ENCODE results near the gene TRABD2B.

The TRABD2B gene

DNA sequence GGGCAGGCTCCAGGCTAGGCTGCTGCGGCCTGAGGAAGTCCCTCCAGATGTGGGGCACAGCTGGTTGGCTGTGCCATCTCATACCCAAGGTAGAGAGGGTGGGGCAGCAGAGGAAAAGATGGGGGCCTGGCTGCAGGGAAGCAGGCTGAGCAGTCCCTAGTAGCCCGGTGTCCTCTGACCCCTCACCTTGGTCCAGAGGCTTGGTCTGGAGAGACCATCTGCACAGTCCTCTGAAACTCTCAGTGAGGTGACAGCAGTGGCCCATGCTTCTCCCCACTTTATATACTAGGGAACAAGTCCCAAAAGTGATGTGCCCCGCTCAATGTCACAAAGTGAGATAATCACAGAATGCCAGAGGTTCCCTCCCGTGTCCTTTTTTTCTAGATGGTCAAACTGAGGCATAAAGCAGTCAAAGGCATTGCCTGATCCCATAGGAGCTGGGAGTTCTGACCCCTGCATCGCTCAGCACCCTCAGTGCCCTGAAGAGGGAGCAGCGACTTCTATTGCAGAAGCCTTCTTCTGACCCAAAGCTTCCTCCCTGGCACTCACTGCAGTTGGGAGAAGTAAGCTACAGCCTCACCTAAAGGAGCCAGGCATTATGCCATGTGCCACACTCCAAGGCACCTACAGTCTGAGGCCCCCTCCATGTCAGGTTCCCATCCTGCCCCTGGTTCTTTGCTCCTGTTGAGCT, 45.5 kb downstream of the TRABD2B start:
- H3K4me1 ChIP-seq = no peaks in the 10 kb centered on the region
- no peak overlapping the region for H3K27ac ChIP-seq

DNA sequence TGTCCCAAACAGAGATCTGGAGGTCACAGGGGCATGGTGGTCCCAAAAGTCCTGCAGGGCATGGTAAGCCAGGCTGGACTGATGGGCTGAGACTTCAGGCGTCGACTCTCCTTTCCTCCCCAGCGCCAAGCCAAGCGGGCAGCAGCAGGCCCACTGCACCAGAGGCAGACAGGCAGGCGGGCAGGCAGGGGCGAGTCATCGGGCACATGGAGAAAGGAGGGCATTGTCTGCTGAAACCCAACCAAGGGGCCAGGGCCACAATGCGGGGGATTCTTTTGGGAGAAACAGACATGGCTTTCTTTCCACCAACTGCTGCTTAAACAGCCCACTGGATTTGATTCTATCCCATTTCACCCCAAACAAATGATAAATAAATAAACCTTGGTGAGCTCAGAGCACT, 46.2 kb downstream of the TRABD2B start:
- no peak overlapping the region for H3K4me2 ChIP-seq
- no peaks in the 10 kb centered on the region for H4K20me1 ChIP-seq
- H3K27me3 ChIP-seq = no peaks in the 10 kb centered on the region
- H3K4me3 ChIP-seq = no peak overlapping the region
- H3K9ac ChIP-seq = no peak overlapping the region
- no peaks in the 10 kb centered on the region for H3K36me3 ChIP-seq
- H3K27ac ChIP-seq = no peak overlapping the region
- TF ChIP-seq Cebpa-rat (IDR thresholded peaks at IDR 0.05) = no peak
- peaks cover 0 to 6% (median 5%) of the 10 kb centered on the region in 11 experiments; a peak in 8 of 22 replicates for H3K9me3 ChIP-seq (replicated peaks in 1 of 11)
- no peaks in the 10 kb centered on the region for H3K4me1 ChIP-seq

More for the DNA sequence above, 45.5 kb downstream of the TRABD2B start:
- no peak for TF ChIP-seq Cebpa-rat (IDR thresholded peaks at IDR 0.05)
- Histone ChIP-seq H3K4me2 (no peak overlapping the region), H3K9ac (no peak overlapping the region), H3K36me3 (no peaks in the 10 kb centered on the region), H4K20me1 (no peaks in the 10 kb centered on the region), H3K9me3 (replicated peaks in 1 of 11) (peaks cover 0 to 13% (median 10%) of the 10 kb centered on the region in 11 experiments; a peak in 8 of 22 replicates), H3K4me3 (no peak overlapping the region), H3K27me3 (no peaks in the 10 kb centered on the region)

GRCh38 chr1:47950471-47950870, 46.7 kb downstream of the TRABD2B start:
- no peaks in the 10 kb centered on the region for H3K27me3 ChIP-seq
- no peaks in the 10 kb centered on the region for H3K4me1 ChIP-seq
- H3K36me3 ChIP-seq = no peaks in the 10 kb centered on the region
- no peak overlapping the region for H3K27ac ChIP-seq
- no peak overlapping the region for H3K4me2 ChIP-seq
- 0 out of 22 replicates have a peak, but pooled peaks cover 0 to under 1% (median 0%) of the 10 kb centered on the region in 11 experiments for H3K9me3 ChIP-seq (replicated peaks in 1 of 11)
- TF ChIP-seq Cebpa-rat (IDR thresholded peaks at IDR 0.05) = no peak
- no peak overlapping the region for H3K9ac ChIP-seq
- H4K20me1 ChIP-seq = no peaks in the 10 kb centered on the region
- no peak overlapping the region for H3K4me3 ChIP-seq

- H3K27ac ChIP-seq = no peak overlapping the region
- no peaks in the 10 kb centered on the region for H3K36me3 ChIP-seq
- H3K4me1 ChIP-seq = no peaks in the 10 kb centered on the region
- no peaks in the 10 kb centered on the region for H4K20me1 ChIP-seq
- no peak overlapping the region for H3K9ac ChIP-seq
- no peak overlapping the region for H3K4me3 ChIP-seq
- no peaks in the 10 kb centered on the region for H3K27me3 ChIP-seq
- H3K4me2 ChIP-seq = no peak overlapping the region
- no peak for TF ChIP-seq Cebpa-rat (IDR thresholded peaks at IDR 0.05)
- H3K9me3 ChIP-seq (replicated peaks in 1 of 11) = no peaks in the 10 kb centered on the region
These were observed 49.1 kb downstream of the TRABD2B start for GRCh38 chr1:47948126-47948525.

DNA sequence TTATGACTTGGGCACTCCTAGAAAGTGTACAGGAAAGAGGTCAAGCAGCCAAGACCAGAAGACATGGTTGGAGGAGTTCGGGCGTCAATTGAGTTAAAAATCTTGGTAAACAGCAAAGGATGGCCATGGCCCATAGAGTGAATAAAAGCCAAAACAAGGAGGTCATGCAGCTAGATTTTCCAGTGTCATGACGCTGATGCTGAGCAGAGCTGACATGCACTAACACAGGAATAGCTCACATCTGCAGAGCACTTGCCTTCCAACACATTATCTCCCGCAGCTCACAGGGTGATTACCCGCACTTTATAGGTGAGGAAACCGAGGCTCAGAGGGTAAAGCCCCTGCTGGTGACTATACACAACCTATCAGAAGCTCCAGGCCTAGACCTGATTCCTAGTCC, 49.7 kb downstream of the TRABD2B start:
- TF ChIP-seq Cebpa-rat (IDR thresholded peaks at IDR 0.05) = no peak
- no peak overlapping the region for H3K4me2 ChIP-seq
- no peaks in the 10 kb centered on the region for H3K36me3 ChIP-seq
- H3K9ac ChIP-seq = no peak overlapping the region
- H3K4me1 ChIP-seq = no peaks in the 10 kb centered on the region
- H3K27me3 ChIP-seq = no peaks in the 10 kb centered on the region
- H3K27ac ChIP-seq = no peak overlapping the region
- H3K9me3 ChIP-seq (replicated peaks in 1 of 11) = no peaks in the 10 kb centered on the region
- H4K20me1 ChIP-seq = no peaks in the 10 kb centered on the region
- no peak overlapping the region for H3K4me3 ChIP-seq

GRCh38 chr1:47944561-47944960, 52.6 kb downstream of the TRABD2B start:
- Histone ChIP-seq H3K4me1 (no peaks in the 10 kb centered on the region), H3K27me3 (no peaks in the 10 kb centered on the region), H3K36me3 (no peaks in the 10 kb centered on the region), H3K27ac (no peak overlapping the region), H4K20me1 (no peaks in the 10 kb centered on the region), H3K9me3 (replicated peaks in 1 of 11) (no peaks in the 10 kb centered on the region), H3K9ac (no peak overlapping the region), H3K4me2 (no peak overlapping the region), H3K4me3 (no peak overlapping the region)
- no peak for TF ChIP-seq Cebpa-rat (IDR thresholded peaks at IDR 0.05)

- no peak overlapping the region for H3K4me2 ChIP-seq
These were observed 55.0 kb downstream of the TRABD2B start for GRCh38 chr1:47942240-47942629.

GRCh38 chr1:47941609-47942239, 55.5 kb downstream of the TRABD2B start:
- Histone ChIP-seq H3K9ac (no peak overlapping the region), H3K27ac (no peak overlapping the region), H3K4me1 (no peaks in the 10 kb centered on the region), H3K4me2 (no peak overlapping the region), H3K4me3 (no peak overlapping the region), H3K36me3 (no peaks in the 10 kb centered on the region), H3K9me3 (replicated peaks in 1 of 11) (no peaks in the 10 kb centered on the region; a peak in 1 of 22 replicates), H3K27me3 (no peaks in the 10 kb centered on the region), H4K20me1 (no peaks in the 10 kb centered on the region)
- no peak for TF ChIP-seq Cebpa-rat (IDR thresholded peaks at IDR 0.05)

More at GRCh38 chr1:47942240-47942629, 55.0 kb downstream of the TRABD2B start:
- Histone ChIP-seq H3K4me3 (no peak overlapping the region), H3K36me3 (no peaks in the 10 kb centered on the region), H3K9ac (no peak overlapping the region), H3K27ac (no peak overlapping the region), H4K20me1 (no peaks in the 10 kb centered on the region), H3K9me3 (replicated peaks in 1 of 11) (no peaks in the 10 kb centered on the region; a peak in 1 of 22 replicates), H3K27me3 (no peaks in the 10 kb centered on the region), H3K4me1 (no peaks in the 10 kb centered on the region)
- TF ChIP-seq Cebpa-rat (IDR thresholded peaks at IDR 0.05) = no peak

- no peaks in the 10 kb centered on the region for H4K20me1 ChIP-seq
- no peak overlapping the region for H3K4me3 ChIP-seq
- H3K36me3 ChIP-seq = no peaks in the 10 kb centered on the region
- H3K4me1 ChIP-seq = no peaks in the 10 kb centered on the region
- no peaks in the 10 kb centered on the region; a peak in 1 of 22 replicates for H3K9me3 ChIP-seq (replicated peaks in 1 of 11)
- no peak for TF ChIP-seq Cebpa-rat (IDR thresholded peaks at IDR 0.05)
- H3K4me2 ChIP-seq = no peak overlapping the region
- H3K27me3 ChIP-seq = no peaks in the 10 kb centered on the region
- H3K9ac ChIP-seq = no peak overlapping the region
- H3K27ac ChIP-seq = no peak overlapping the region
These were observed 56.4 kb downstream of the TRABD2B start for GRCh38 chr1:47940779-47941178.

- TF ChIP-seq Cebpa-rat (IDR thresholded peaks at IDR 0.05) = no peak
These were observed 56.9 kb downstream of the TRABD2B start for GRCh38 chr1:47940326-47940725.

More at GRCh38 chr1:47940326-47940725, 56.9 kb downstream of the TRABD2B start:
- Histone ChIP-seq H3K9me3 (replicated peaks in 1 of 11) (no peaks in the 10 kb centered on the region; a peak in 1 of 22 replicates), H3K9ac (no peak overlapping the region), H3K36me3 (no peaks in the 10 kb centered on the region), H3K4me3 (no peak overlapping the region), H3K27me3 (no peaks in the 10 kb centered on the region), H3K27ac (no peak overlapping the region), H3K4me2 (no peak overlapping the region), H3K4me1 (no peaks in the 10 kb centered on the region), H4K20me1 (no peaks in the 10 kb centered on the region)
